ENCODE results near the gene ANAPC13. TPM values are rescaled to one million over a fixed set of nuclear protein-coding genes. Genes with fewer than 3 reads are reported as not detected.

Gene ANAPC13
- total RNA-seq (2022; extraction: Qiagen RNA extraction): 41.8 to 50.6 TPM (median 45.4 TPM) in 5 replicates

GRCh38 chr3:134485718-134486576 is at the start of gene ANAPC13, which contains the start of gene CEP63:
Gene ANAPC13, minus strand, starts transcription at chr3:134485985. Its CDS starts 3,081 bp downstream, at chr3:134482904.
Gene CEP63, plus strand, starts transcription at chr3:134486057. Its CDS starts 9,264 bp downstream, at chr3:134495321.

Other genes starting within 250 kb of the ANAPC13 start
- gene RYK, start 235.1 kb downstream of the ANAPC13 start, total RNA-seq (2022; extraction: Qiagen RNA extraction): 28.9 to 34.0 TPM (median 29.7 TPM) in 5 replicates
- 40.5 to 55.8 TPM (median 52.6 TPM) in 5 replicates for gene AMOTL2, start 111.5 kb downstream of the ANAPC13 start, total RNA-seq (2022; extraction: Qiagen RNA extraction)
- 13.7 to 15.9 TPM (median 14.7 TPM) in 5 replicates for gene CEP63, start 72 bp upstream of the ANAPC13 start, total RNA-seq (2022; extraction: Qiagen RNA extraction)
- 0.06 to 0.13 TPM (median 0.09 TPM) in 5 replicates for gene KY, start 165.0 kb upstream of the ANAPC13 start, total RNA-seq (2022; extraction: Qiagen RNA extraction)

Data from A549 treated with dexamethasone at 1 μM for 4 hours (cell line).